ENCODE measurements around the gene GABRB1.

GABRB1 gene

DNA sequence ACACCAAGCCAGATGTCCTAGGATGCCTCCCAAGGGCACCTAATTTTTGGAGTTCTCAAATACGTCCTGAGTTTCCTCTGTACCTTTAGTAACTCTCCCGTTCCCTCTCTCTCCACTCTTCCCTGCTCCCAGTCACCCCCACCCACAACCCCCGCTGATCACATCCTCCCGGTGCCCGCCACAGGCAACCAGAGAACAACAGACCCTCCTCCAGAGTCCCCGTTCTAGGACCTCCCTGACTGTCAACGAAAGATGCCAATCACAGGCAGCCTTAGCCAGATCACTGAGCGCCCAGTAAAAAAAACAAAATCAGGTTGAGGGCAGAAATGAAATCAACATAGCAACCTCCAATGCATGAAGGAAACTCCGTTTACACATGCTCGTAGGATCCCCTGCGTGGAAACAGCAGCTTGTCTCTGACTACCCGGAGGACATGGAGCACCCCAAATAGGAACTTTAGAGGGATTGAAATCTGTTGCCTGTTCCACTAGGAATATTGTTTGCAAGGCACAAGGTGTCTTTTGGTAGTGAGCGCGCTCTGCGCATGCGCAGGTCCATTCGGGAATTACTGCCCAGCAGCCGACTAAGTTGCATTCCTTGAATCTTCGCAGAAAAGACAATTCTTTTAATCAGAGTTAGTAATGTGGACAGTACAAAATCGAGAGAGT, at the start of gene GABRB1:
Gene GABRB1 (plus strand): TSS at position 557 of the 668 bp plus-strand sequence.
- DNase-seq = no peak

GRCh38 chr4:46984781-46985180, 46.6 kb upstream of the GABRB1 start:
- no peak for DNase-seq

DNA sequence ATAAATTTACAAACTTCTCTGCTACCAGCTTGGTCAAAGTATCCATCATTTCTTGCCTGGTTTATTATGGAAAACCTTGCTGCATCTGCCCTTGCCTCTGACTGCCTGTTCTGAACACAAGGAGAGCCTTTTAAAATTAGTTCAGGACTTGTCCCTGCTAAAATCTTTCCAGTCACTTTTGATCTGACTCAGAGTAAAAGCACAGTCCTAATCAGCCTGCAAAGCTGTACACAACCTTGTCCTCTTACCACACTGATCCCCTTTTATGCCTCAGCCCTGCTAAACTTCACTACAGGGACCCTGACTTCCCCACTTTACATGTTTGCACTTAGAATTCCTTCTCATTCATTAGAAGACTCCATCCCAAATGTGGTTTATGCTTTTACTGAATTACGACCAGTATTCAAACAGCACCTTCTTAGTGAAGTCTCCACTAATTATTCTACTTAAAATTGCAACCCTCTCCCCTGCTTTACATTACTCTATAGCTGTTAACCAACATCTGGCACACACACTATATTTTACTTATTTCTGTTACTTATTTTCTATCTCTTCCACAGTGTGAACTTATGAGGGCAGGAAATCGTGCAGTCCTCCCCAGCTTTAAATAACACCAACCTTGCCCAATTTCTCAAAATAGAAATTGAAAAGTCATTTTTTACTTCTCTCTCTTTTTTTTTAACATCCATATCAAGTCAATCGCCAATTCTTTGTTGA, 44.3 kb upstream of the GABRB1 start:
- no peak for DNase-seq

DNA sequence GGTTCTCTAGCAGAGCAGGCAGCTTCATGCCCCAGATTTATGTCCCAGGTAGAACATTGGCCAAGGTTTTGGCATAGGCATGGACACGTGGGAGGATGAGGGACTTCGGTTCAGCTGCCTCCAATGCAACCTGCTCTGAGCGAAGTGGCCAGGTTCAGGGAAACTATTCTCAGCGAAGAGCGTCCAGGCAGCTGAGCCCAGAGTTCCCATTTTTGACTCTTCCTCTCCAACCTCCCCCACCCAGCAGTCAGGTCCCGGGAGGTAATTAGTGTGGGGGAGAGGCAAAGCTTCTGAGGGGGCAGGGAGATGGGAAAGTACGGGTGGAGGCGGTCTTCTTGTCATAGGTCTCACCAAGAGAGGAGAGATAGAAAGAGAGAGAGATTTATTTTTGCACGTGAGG, 39.0 kb upstream of the GABRB1 start:
- DNase-seq = no peak

- no peak for DNase-seq
Observed at GRCh38 chr4:46993075-46994006, 38.0 kb upstream of the GABRB1 start, which contains the start of gene GABRA4. TSS of gene GABRA4 (minus strand) at chr4:46993581. CDS start at chr4:46993424, 157 bp downstream.

- DNase-seq = no peak
Observed at GRCh38 chr4:46994007-46994405, 37.4 kb upstream of the GABRB1 start.

DNA sequence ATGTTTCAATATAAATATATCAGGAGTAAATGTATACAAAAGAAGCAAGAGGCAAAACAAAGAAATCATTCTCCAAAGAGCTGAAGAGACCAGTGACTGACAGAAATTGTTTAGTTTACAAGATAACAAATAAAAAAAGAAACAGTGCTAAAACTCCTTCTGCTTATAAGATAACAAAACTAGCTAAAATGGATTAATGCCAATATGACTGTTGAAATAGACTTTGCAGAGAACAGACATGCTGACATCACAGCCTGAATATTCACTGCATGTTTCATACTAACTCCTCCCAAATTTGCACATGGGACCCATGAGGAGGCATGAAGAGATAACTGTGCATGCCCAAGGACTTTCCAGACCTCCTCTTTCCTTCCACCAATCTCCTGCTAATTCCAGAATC, 31.8 kb upstream of the GABRB1 start:
- DNase-seq = no peak

- DNase-seq = no peak
Observed at GRCh38 chr4:47000406-47000805, 31.0 kb upstream of the GABRB1 start.

DNA sequence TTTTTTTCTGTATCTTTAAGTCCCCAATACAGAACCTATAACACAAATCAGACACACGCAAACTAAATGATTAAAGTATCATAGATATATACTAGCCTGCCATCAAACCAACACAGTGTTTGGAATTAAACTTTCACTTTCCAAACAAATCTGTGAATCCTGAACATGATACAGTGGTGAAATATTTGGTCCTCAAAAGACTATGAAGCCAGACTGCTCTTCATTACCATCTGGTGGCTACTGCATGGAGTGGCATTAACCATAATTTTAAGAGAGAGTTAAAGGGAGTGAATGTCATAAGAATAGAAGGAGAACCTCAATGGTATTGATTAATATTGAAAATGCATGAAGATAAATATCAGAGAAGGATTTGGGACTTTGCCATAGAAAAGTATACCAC, 28.8 kb upstream of the GABRB1 start:
- no peak for DNase-seq

DNA sequence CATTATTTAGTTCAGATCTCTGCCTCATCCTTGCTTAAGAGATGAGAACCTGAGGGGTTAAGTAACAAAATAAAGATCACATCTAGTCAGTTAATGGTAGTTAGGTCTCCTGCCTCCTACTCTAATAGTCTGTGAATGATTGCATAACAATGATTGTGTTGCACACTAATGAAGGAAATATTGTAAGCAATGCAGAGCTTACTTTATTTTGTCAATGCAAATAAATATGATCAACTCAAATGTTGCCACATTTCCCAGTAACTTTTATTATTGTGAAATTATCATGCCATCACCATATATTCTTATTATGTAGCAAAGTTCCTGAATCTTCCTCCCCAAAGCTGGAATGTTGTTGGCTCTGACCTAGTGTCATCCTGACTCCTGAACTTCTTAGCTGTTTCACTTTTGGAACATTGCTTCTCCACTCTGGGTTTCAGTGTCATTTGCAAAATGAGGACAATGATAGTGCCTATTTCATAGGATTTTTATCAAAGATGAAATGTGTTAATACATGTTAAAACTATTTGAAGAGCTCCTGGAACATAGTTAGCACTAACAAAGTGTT, 20.9 kb upstream of the GABRB1 start:
- DNase-seq = no peak

DNA sequence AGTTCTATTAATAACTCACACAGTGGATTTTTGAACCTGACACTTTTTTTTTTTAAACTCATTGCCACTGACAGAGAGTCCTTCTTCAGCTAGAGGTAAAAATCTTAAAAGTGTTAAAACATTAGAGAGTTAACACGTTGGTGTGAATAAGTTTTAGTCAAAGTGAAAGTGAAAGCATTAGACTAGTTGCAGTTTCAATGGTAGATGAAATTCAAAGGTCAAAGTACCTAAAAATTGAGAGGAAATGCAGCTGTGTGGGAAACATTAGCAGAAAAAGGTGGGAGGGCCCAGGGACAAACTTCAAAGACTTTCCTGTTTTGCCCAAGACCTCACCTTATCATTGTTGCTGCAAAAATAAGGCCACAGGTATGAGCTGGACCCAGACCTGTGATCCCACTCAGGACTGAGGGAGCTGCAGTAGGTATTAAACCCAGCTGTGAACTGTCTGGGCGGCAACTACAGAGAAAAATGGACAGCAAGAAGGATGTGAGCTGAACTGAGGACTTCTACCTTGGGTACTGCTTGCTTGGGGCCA, 20.4 kb upstream of the GABRB1 start:
- DNase-seq = no peak

- DNase-seq = no peak
Observed at GRCh38 chr4:47012676-47013075, 18.7 kb upstream of the GABRB1 start.

- DNase-seq = no peak
Observed at GRCh38 chr4:47013373-47013772, 18.0 kb upstream of the GABRB1 start.

GRCh38 chr4:47017081-47017480, 14.3 kb upstream of the GABRB1 start:
- no peak for DNase-seq

DNA sequence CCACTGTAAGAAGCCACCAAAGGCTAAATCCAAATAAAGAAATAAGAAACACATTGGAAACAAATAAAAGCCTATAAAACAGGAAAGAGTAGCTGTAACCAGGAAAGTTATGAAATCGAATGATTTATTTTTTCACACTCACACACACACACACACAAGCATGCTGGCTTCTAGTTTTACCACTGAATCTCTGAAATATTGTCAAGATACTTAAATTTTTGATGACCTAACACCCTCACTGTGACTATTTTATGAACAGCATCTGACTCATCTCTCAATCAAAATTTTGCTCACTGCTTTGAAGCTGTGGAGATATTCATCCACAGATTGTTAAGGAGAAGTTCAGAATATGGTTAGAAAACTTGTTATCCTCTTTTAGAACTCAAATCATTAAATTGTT, 13.9 kb upstream of the GABRB1 start:
- DNase-seq = no peak

DNA sequence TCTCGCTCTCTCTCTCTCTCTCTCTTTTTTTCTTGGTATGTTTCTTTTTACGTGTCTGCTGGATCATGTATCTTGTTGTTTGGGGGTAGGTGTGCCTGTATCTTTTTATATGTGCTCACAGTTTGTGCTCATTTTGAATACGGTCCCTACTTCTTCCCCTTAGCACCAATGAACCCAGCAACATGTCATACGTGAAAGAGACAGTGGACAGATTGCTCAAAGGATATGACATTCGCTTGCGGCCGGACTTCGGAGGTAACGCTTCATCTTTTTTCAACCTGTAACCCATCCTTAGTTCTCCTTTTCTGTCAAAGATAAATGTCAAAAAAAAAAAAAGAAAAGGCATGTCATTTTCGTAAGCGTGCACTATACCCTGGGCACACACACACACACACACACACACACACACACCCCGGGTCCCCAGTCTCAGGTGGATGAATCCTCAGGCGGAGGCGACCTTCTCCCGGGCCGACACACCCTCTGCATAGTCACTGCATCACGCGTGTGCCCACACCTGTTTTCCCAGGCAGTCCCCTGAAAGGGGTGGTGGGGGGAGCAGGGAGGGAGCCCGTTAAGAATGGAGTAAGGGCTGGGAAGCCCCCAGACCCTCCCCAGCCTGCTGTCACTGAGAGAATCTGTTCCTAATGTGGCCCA, 511 bp downstream of the GABRB1 start:
- no peak for DNase-seq

DNA sequence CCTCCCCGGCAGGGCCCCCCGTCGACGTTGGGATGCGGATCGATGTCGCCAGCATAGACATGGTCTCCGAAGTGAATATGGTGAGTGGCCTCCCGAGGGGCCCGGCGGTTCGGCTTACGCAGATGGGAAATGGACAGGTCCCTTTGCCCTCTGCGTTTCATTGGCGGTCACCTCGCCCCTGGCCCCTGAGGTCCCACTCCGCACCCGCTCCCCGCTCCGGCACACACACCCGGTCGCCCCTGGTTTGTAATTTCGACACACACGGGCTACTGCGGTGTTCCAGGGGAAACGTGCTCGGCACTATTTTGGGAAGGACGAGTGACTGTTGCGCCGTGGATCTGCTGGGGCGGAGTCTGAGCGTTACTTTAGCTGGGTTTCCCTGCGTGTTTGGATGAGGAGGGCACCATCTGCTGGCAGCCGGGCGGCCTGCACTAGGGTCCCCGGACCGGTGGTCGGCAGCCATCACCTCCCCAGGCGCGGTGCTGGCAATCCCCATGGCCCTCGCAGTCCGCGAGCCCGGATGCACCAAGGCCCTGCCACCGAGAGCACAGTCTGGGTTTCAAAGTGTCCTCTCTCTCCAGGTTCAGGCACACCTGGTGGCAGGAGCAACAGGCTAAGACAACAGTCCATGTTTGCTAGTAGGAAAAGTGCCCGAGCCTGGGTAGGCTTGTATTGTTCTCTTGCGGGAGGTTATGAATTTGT, 1.2 kb downstream of the GABRB1 start:
- peak; percentile 2 for DNase-seq

- DNase-seq = no peak
Observed at GRCh38 chr4:47038263-47038662, 6.9 kb downstream of the GABRB1 start.

DNA sequence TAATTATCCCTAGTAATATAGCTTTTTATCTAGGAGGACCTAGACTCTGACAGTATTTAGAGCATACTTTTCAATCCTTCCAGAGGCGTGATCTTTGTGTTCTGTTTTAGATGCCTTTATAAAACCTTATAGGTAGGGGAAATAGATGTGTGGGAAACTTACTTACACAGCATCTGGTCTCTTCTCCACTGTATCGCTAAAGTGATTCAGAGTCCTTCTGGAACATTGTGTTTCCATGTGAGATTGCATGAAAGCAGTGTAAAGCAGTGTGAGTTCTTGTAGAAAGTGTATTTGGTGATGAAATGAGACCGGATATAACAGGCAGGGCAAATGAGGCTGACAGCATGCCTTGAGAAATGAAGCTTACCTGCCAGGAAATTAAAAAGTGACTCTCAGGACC, 9.5 kb downstream of the GABRB1 start:
- DNase-seq = no peak

DNA sequence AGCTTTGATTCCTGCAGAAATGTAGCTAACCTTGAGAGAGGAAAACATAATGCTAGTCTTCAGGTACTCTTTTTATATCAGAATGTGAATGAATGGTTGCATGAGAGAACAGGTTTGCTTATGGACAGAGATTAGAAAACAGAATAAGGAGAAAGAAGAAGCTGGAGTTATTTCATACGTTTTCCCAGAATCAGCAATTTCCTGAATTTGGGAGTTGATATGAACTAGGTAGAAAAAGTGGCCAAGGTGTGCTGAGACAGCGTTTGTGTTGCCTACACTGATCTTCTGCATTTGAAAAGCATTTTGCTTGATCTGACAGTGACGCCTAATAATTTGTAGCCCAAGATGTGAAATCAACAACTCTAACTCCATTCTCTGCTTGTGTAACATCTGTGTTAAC, 12.5 kb downstream of the GABRB1 start:
- DNase-seq = no peak

- no peak for DNase-seq
Observed at GRCh38 chr4:47045261-47045660, 13.9 kb downstream of the GABRB1 start.

DNA sequence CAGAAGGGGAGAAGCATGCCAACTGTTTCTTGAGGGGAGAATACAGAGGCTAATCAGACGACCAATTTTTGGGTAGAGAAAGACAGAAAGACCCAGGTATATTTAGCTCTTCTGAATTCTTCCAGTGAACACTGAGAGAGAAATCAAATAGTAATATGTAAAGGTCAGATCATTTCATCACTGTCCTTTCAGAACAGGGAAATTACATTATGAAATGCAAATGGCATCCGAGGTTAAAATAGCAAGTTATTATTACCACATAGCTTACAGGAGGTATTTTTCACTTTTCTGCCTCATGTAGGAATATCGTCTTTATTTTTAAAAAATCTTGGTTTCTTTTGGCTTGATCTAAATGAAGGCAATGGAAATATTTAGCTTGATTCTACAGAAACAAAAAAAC, 18.0 kb downstream of the GABRB1 start:
- no peak for DNase-seq

All from NCI-H345 (cell line).